Islet precursor cell (in vitro differentiated cells): ENCODE measurements around the gene PRDX4.
"Not testable (repeated sequence)": the region's sequence is repeated elsewhere in the genome, so short reads cannot be mapped to it uniquely, and the experiment has no call there.

ENCODE experiments used
- DNase-seq: peaks from one replicate; pipeline ENCODE4 v3.0.0-alpha.2; 2018

Gene PRDX4

DNA sequence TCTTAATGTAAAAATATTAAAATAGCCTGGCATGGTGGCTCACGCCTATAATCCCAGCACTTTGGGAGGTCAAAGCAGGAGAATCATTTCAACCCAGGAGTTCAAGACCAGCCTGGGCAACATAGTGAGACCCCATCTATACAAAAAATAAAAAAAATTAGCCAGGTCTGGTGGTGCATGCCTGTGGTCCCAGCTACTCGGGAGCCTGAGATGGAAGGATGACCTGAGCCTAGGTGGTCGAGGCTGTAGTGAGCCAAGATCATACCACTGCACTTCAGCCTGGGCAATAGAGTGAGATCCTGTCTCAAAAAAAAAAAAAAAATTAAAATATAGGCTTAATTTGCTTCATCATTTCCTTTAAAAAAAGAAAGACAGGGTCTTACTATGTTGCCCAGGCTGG, 9.2 kb downstream of the PRDX4 start:
- DNase-seq, result not testable (repeated sequence)

DNA sequence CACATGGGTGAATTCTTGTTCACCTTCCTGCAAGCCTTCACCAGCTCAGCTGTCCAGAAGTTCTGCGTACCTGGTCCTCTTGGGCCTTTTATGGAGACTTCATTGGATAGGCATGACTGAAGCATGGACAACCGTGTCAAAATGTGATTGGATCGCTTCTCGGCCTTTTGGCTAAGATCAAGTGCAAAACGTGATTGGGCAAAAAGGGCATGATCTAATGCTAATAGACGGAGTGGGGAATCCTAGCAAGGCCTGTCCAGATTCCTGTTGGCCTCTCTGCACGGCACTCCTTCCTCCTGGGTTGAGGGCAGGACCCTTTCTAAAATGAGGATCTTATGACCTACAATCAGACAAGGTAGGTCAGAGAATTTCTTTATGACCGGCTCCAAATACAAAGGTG, 24.9 kb downstream of the PRDX4 start:
- no peak for DNase-seq

DNA sequence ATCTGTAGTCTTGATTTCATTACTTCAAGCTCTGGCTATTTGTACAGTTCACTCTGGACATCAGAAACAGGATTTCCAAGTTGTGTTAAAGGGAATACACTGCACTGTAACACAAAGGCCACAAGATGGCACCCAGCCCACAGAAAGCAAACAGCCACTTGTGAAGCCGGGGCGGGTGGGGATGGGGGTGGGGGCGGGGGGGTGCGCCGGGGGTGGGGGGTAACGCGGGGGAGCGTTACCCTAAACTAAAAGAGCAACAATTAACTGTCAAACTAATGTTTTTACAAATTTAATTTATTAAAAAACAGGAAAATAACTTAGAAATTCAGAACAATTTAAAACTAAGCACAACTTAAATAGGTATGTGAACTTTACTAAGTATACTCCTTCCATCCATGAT, 27.3 kb downstream of the PRDX4 start:
- peak; percentile 66 for DNase-seq

DNA sequence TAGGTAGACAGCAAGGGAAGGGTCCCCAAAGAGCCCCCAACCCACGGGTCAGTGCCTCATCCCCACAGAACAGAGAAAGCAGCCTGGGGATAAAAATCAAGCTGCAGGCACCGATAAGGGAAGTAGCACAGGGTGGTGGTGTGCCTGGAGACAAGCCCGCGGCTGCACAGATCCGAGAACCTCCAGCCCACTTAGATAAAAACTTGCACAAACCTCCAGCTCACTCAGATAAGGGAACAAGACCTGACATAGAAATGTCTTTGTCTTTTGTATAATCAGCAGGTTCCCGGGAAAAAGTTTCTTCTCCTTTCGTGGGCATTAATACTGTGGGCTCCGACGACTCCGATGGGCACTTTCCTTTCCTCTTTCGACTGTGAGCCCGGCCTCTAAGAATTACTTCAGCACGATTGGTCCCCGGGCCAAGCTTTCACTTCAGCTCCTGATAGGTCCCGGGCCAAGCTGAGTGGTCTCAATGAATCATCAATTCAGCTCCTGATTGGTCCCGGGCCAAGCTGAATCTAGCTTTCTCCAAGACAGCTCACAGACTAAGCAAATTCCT, 32.4 kb downstream of the PRDX4 start:
- DNase-seq, result peak; percentile 71

DNA sequence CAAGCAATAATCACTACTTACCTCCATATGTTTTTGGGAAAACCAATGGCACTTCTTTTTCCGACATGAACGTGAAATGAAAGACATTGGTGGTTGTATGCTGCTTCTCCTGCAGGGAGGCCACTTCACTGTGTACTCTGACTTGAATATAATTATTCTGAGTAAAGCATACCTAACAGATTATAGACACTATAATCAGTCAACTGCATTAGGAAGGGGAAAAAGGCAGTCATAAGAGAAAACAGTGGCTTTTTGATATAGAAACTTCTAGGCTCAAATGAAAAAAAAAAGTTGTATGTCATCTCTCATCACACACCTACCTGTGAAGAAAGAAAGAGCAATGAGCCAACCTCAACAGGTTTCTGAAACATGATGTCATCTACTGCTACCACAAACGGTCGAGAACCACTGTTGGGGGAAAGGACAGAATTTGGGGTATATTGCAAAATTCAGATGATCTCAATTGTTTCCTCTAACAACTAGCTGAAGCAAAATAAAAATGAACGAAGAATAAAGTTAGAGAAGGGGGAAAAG, 37.4 kb downstream of the PRDX4 start:
- no peak for DNase-seq

DNA sequence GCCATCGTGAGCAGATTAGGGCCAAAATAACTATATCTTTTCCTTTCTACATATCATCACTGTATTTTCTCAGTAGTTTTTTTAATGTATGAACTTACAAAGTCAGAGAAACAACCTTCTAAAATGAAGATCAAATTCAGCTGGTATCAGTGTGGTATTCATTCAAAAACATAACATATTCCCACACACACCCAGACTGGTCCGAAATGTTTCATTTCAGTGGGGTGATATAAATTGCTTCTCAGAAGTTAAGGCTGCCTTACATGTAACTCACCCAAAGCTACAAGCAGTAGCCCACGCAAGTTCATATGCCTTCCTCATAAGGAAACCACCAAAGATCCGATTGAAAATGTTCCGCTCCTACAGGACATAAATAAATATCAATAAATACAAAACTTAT, 37.9 kb downstream of the PRDX4 start:
- no peak for DNase-seq

DNA sequence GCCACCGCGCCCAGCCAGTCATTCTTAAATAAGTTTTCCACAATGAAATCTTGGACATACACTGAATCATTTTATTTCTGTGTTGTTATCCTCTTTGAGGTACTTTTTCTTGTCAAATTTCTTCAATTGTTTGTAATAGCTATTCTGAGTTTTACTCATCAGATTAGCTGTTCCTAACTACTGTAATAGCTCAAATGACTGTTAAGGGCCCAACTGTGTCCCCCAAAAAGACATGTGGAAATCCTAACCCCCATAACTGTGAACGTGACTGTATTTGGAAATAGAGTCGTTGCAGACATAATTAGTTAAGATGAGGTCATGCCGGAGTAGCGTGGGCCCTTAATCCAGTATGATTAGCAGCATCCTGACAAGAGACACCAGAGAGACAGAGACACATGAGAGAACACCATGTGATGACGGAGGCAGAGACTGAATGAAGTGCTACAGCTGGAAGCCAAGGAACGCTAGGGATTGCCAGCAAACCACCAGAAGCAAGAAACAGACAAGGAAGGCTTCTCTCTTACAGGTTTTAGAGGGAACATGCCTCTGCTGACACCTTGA, 52.9 kb downstream of the PRDX4 start:
- DNase-seq, result no peak

DNA sequence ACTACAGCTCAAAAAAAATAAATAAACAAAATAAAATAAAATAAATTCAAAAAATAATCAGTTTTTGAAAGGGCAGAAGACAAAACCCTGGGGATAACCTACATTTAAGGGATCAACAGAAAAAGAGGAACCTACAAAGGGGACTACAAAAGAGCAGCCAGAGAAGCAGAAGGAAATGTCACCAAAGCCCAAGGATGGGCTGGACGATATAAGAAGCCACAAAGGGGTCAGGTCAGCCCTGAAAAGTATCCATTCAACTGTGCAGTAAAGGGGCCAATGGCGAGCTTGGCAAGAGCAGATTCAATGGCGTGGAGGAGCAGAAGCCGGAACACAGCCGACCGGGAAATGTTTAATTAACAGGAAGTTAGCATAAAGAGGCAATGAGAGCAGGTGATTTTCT, 58.9 kb downstream of the PRDX4 start:
- no peak for DNase-seq

DNA sequence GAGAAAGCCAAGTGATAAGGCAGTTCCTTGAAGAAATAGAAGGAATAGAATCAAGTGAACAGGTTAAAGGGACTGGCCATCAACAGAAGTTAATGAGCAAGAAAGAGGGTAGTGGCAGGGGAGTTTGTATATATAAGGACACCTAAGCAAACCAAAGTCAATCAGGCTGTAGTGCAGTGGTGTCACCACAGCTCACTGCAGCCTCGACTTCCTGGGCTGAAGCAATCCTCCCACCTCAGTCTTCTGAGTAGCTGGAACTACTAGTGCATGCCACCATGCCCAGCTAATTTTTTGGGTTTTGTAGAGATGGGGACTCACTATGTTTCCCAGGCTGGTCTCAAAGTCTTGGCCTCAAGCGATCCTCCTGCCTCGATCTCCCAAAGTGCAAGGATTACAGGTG, 59.9 kb downstream of the PRDX4 start:
- DNase-seq, result no peak

DNA sequence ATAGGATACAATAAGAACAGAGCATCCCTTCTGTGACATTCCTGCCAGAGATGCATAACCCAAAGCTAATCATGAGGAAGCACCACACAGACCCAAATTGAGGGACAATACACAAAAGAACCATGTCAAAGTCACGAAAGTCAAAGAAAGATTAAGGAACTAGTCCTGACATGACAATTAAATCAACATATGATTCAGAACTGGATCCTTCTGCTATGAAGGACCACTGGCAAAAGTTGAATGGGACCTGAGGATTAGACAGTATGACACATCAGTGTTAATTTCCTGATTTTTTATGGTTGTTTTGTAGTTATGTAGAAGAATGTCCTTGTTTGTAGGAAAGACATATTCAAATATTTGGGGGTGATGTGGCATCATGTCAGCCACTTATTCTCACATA, 61.9 kb downstream of the PRDX4 start:
- no peak for DNase-seq

DNA sequence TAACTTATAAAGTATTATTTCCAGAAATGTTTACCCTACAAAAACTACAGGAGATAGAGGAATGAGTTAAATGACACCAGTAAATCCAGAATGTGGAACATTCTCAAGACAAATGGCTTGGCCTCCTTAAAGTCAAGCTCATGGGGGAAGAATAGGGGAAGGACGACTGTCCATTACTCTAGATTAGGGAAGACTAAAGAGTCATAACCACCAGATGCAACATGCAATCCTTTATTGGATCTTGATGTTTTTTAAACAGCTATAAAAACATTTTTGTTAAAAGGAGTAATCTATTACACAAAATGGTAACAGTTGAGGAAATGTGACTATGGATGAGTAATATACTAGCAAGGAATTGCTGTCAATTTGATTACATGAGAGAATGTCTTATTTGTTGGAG, 64.7 kb downstream of the PRDX4 start:
- DNase-seq, result no peak

DNA sequence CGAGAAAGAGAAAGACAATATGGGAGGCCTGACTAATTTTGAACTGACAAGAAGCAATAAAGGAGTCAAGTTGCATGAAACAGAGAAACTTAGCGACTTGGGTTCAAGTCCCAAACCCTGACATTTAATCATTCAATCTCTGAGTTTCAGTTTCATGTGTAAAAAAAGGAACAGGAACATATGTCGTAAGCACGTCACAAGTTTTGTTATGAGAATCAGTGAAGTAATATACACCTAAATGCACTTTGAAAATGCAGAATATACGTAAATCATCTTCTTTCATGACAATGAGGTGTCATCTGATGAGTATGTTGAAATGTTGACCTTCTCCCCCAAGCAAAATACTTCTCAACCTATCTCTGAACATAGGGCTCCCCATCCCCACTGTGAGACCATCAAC, 65.4 kb downstream of the PRDX4 start:
- no peak for DNase-seq
